ENCODE results near the gene FAM83F.

Gene FAM83F

DNA sequence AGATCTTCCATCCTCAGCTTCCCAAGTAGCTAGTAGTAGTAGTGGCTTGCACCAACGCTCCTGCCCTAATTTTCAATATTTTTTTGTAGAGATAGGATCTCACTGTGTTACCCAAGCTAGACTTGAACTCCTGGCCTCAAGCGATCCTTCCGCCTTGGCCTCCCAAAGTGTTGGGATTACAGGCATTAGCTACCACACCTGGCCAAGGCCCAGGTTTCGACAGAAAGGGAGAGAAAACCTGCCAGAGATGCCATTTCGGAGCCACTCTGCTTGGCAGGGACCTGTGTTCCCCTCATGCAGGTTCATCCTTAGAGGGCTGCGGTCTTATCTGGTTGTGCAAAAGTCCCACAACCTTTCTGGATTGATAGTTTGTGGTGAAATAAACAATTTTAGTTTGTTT is 41.4 kb downstream of the FAM83F start:
- no peak for DNase-seq (ENCODE audit: low read depth)

DNA sequence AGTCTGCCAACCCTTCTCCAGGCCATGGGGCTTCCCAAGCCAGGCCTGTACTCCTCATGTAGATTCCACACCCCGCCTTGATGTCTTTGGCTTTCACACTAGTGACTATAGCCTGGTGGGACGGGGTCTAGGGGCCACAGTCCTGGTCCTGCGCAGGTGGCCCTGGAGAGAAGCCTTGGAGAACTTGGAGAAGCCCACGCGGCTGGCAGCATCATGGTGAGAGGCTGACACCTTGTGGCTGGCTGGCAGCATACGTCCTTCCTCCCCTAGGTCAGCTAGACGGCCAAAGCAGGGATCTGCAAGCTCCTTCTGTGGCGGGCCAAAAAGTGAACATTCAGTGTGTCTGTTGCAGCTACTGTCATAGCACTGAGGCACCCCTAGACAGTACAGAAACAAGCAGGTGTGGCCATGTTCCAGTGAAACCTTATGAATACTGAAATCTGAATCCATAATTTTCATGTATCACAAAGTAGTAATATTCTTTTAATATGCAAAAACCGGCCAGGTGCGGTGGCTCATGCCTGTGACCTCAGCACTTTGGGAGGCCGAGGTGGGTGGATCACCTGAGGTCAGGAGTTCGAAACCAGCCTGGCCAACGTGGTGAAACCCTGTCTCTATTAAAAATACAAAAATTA is 42.0 kb downstream of the FAM83F start:
- peak; percentile 43 for DNase-seq (ENCODE audit: low read depth)

DNA sequence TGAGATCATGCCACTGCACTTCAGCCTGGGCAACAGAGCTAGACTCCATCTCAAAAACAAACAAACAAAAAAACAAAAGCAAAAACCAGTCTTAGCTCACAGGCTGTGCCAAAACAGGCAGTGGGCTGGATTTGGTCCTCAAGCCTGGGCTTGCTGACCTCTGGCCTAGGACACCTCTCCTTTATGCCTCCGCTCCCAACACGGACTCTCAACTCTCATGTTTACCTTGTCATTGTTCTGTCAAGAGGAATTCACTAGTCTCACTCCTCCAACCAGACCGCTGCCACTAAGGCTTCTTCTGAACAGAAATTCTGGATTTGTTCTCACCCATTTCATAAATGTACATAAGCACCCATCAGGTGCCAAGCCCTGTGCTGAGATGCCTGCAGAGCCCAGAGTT is 42.6 kb downstream of the FAM83F start:
- DNase-seq (ENCODE audit: low read depth) = no peak

DNA sequence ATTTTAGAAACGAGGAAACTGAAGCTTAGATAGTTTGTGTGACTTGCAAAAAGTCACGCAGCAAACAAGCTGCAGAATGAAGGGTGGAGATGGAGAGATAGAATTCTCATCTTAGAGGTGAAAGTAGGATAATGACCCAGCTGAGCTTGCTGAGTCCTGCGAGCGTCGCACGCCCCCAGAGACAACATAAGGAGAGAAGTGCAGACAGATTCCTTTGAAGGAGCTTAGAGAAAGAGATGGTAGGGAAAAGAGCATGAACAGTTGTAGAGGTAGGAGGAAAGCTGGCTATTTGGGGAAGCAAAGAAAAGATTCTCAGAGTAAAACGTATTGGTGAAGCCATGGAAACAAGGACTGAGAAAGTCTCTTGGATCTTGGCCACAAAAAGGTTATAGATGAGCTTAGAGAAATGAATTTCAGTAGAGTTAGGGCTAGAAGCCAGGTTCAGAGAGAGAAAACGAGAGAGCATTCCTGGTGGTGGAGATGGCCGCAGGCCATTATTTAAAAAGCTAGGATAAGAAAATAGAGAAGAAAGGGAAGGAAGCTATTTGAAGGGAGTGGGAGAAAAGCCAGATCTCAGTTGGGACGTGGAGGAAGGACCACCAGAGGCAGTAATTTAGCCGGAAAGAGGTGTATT is 44.8 kb downstream of the FAM83F start:
- no peak for DNase-seq (ENCODE audit: low read depth)

DNA sequence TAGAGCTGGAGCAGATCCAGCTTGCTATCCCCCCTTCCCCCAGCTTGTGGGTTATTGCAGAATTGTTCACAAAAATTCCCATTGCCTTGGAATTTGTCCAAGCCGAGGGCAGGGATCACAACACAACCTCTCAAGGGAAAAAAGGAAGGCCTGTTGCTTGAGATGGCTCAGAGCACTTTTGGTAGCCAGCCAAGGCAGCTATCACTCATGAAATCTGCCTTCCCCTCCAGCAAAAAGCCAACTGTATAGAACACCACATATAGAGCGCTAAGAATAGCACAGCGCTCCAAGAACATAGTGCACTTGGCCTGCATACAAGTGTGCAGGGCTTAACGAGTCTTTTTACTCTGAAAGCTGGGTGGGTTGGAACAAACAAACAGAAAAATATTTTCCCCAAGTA is 46.2 kb downstream of the FAM83F start:
- DNase-seq (ENCODE audit: low read depth) = no peak

DNA sequence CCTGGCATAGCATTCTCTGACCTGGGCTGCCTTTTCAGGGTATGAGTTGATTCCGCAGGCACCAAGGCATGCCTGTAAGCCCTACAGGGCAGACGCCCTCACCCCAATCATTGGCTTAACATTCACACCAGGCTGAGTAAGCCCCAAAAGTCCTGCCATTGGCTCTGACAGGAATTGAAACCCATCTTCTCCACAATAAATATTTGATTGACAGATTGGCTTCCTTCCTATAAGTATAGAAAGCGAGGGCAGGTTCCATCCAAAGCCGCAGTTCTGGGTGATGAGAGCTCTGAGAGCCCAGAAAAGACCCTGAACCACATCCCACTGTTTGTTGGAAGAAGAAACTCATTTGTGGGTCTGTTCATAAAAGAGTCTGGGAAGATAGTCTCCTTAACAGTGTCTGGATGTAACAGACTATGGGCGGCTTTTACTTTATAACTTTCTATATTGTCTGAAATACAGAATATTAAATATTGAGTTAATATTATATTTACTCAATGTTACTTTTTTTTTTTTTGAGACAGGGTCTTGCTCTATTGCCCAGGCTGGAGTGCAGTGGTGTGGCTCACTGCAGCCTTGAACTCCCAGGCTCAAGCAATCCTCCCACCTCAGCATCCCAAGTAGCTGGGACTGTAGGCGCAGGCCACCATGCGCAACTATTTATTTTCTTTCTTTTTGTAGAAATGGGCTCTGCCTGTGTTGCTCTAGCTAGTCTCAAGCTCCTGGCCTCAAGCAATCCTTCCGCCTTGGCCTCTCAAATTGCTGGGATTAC is 46.8 kb downstream of the FAM83F start:
- no peak for DNase-seq (ENCODE audit: low read depth)

DNA sequence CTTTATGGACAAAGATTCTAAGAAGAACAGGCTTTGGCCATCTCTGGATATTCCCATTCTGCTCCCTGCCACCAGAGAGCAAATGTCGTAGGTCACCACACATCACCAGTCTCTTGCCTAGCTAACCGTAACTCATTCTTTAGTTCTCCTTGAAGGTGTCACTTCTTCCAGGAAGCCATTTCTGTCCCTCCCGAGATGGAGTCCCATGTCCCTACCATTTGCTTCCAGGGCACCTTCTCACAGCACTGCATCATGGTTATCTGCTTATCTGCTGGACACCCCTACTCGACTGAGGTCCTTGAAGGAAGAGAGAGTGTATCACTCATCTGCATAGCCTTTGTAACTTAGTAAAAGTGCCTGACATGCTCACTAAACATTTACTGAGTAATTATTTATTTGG is 47.6 kb downstream of the FAM83F start:
- no peak for DNase-seq (ENCODE audit: low read depth)

DNA sequence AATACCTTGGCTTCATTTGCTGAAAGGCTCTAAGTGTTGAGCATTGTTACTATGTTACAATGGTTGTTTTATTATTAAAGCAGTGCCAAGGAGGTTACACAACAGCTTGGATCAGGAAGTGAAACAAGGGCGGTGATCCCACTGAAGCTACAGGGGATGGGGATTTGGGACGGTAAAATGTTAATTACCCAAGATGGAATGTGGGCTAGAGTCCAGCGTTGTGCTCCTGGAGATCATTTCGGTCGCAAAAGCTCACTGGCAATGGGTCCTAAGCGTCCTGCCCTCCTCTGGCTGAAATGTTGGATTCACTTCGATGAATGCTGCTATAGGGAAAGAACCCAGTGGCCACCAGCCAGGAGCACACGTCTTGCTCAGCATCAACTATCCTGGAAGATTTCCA is 48.3 kb downstream of the FAM83F start:
- DNase-seq (ENCODE audit: low read depth) = no peak

DNA sequence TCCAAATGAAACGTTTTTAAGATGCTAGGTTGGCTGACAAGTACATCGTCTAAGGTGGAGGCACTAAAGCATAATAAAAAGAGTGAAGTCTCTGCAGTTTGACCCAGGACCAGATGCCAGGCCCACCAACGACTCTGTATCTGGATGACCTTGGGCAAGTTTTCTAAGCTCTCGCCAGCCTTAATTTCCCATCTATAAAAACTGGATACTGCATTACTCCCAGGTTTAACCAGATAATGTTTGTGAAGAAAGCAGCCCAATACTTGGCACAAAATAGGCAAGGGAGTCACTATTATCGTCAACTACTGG is 49.0 kb downstream of the FAM83F start:
- DNase-seq (ENCODE audit: low read depth) = no peak

DNA sequence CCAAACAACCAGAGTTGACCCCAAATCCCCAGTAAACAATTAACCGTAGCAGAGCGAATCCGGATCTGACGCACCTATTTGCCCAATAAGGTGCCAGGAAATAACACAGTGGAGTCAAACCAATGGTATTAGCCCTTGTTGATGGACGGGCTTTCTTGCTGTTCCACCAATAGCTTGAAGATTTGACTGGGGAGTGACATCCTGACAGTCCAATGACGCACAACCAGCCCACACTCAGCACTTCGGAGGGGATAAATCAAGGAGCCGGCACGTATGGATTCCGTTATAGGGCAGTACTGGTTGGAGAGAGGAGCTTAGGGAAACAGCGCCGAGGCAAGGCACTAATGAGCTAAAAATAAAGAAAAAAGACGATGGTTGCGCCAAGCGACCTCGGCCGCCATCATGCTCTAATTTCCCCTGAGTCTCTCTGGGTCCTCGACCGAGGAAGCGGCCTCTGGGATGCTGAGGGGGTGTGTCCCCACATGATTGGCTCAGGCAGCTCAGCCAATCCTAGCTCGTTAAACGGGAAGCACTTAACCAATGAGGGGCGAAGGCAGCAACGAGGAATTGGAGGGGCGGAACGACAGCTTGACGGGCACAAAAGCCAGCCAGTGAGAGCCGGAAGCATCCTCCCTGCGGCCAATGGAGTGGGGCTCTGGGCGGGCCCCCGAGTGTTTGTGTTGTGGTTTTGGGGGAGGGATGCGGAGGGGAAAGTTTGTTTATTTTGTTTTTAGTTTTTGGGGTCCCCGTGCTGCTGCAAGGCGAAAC is 49.5 kb downstream of the FAM83F start:
- DNase-seq (ENCODE audit: low read depth) = peak; percentile 96

DNA sequence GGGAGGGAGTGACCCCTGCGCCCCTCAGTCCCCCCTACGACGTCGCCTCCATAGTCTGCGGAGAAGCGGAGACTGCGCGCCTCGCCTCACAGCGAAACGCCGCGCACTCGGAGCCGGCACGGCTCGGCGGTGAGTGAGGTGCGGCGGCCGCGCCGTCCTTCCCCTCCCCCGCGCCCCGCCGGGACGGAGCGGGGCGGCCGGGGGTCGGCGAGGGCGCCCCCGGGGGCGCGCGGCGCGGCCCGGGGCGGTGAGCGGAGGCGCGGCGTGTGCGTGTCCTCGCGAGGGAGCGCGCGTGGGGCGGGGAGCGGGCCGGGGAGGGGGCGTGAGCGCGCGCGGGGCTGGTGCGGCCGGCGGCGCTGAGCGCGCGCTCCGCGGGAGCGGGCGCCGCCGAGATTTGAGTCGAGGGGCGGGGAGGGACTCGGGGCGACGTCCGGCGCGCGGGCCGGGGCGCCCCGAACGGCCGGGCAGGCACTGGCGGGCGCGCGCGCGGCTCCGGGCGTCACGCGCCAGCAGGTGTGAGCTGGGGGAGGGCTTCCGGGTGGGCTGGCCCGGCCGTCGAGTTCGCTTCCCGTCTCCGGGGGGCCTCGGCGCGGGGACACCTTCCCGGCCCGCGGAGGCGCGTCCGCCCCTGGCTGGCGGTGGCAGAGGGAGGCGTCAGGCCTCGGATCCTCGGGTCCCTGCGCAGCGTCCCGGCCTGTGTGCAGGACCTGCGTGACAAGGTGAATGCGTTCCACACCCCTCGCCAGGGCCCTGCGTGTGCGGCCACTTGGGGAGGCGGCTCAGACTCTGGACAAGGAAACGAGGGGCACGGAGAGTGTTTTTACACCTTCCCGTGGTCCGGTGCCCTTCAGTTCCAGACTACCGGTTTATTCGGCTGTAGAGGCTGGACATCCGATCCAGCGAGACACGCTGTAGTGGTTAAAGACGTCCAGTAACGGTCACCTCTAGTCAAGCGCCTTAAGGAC is 50.4 kb downstream of the FAM83F start:
- DNase-seq (ENCODE audit: low read depth) = peak; percentile 76

DNA sequence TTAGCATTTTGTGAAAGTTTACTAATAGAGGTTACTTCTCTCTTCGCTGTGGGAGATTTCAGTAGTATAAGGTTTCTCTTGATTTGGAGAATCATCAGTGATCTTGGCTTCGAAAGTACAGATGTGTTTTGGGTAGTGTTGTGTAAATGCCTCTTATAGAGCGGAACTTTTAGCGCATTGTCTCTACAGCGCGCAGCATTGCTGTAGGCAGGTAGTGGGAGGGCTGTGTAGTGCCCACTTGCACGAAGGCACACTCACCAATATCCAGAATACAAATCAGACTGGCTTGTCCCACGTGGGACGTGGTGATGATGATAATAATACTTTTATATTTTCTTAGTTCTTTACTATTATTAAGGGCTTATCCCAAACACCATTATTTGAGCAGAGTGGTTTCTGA is 51.4 kb downstream of the FAM83F start:
- no peak for DNase-seq (ENCODE audit: low read depth)

DNA sequence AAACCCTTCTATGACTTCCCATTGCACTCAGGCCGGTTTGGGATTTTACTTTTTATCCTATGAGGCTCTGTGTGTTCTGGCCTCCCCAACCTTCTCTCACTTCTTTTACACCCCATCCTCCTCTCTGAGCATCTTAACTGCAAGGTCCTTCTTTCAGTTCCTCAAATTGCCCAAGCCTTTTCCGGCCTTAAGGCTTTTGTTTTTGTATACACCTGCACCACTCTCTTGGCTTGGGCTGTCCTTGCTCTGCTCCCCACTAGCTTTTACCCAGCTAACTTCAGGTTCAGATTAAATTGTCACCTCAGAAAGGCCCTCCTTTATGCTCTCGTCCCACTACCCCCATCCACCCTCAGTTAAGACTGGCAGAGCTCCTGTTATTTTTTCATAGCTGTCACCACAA is 55.5 kb downstream of the FAM83F start:
- DNase-seq (ENCODE audit: low read depth) = no peak

DNA sequence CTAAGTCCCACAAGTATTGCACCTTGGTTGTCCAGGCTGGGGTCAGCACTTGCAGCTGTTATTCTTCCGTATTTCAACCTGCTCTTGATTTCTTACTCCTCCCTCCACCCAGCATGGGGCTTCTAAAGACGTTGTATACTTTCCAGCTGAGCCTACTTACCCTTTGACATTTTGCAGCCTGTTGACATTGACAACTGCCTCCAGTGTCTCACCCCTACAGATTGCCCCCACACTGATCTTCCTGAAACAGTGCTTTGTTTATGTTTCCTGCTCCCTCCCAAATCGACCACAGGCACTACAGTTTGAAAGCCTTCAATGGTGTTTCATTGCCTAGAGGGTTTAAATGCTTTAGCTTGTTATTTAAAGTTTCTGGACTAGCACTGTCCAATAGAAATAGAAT is 56.6 kb downstream of the FAM83F start:
- no peak for DNase-seq (ENCODE audit: low read depth)

DNA sequence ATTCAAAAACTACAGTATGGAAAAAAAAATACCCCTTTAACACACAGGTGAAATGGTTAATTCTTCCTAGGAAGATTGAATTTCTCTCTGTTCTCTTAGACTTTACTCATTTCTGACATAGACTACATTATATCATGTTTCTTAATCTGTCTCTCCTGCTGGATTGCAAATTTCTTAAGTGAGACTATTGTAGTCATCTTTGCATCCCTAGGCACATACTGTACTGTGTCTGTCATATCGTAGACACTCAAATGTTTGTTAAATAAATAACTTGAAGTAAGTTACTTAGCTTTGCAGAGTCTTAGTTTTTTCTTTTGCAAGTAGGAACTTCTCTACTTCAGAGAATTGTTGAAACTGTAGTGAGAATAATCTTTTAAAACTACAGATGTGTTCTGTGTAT is 58.7 kb downstream of the FAM83F start:
- DNase-seq (ENCODE audit: low read depth) = no peak

DNA sequence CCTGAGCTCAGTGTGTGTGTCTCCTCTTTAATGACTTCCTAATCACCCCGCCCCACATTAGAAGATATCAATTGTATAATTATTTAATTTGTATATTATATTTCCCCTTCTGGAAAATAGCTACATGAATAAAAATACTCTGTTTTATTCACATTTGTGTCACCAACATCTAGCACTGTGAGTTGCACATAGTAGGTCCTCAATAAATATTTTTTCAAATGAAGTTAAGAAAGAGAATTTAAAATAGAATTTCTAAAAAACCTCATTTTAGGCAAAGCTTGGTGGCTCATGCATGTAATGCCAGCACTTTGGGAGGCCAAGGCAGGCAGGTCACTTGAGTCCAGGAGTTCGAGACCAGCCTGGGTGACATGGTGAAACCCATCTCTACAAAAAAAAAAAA is 59.7 kb downstream of the FAM83F start:
- DNase-seq (ENCODE audit: low read depth) = no peak

DNA sequence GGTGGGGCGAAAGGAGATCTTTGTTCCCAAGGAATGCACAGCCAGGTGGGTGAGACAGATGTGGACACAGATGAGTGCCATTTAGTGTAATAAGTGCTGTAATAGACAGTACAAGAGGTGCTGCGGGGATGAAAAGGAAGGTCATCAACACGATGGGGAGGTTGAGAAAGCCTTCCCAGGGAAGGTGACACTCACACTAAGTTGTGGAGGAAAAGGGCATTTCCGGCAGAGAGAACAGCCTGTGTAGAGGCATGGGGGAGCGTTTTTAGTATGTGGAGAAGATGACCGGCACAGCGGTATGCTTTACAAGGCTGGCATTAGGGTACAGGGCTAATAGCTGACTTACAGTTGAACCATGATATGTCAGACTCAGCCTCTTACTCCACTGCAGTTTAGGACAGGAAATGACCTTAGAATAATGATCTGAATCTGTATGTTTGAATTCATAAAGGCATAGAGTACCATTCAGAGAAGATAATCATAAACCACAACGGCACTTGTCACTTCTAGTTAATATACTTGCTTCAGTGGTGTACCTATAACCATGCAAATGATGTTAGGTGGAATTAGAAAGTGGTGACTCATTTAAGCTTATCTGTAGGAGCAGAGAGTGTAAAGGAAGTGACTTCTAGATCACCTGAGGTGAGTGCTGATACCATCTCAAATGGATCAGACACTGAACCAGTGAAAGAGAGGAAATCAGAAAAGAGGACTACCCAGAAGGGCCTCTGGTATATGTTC is 60.6 kb downstream of the FAM83F start:
- no peak for DNase-seq (ENCODE audit: low read depth)

DNA sequence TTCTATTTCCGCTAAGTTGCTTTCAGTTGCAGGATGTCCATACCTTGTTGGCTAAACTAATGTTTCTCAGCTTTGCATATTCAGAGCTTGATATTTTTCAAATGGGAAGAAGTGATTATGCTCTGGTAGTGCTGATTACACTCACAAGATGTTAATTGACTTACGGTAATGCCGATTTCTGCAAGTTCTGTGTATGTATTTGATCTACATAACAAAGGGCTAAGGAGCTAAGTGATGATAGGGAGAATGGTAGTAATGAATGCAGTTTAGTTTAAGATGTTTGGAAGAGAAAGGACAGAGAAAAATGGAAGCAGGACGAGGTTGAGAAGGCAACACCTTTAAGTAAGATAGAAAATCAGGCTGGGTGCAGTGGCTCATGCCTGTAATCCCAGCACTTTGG is 61.4 kb downstream of the FAM83F start:
- DNase-seq (ENCODE audit: low read depth) = no peak

DNA sequence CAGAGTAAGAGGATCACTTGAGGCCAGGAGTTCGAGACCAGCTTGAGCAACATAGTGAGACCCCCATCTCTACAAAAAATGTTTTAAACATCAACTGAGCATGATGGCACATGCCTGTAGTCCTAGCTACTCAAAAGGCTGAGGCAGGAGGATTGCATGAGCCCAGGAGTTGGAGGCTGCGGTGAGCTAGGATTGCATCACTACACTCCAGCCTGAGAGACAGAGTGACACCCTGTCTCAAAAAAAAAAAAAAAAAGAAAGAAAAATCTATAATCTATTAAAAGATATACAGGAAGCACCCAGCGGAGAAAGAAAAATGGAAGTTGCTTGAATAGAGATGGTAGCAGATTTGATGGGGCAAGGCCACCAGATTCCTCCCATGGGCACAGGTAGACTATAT is 61.8 kb downstream of the FAM83F start:
- DNase-seq (ENCODE audit: low read depth) = no peak

DNA sequence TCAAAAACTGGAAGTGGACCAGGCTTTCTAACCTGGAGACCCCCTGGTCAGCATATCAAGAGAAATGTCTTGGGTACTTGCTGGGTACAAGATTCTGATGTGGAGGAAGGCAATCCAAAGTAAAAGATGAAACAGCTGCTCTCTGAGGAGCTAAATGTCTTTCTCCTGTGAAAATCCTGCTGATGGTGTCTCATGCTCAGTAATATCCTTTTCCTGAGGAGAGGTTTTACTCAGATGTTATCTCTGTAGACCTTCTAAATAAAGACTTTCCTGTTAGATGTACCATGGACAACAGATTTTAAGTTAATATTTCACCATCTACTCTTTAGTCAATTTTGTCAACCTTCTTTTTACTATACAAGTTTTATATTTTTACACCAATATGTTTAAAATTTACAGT is 62.9 kb downstream of the FAM83F start:
- DNase-seq (ENCODE audit: low read depth) = no peak

DNA sequence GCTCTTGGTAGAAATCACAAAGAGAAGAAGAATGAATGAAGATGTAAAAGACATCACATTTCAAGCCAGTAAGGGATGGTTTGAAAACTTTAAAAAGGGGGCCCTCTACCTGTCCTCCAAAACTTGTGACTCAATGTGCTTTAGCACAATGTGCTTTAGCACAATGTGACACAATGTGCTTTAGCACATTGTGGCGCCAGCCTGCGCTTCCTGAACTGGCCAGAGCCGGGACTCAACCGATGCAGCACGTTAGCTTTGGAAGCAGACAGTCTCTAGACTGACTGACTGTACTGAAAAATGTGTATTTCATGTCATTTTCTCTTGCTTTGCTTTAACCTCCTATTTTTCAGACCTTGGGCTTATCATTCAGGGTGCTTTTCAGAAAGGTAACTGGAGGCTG is 63.5 kb downstream of the FAM83F start:
- DNase-seq (ENCODE audit: low read depth) = peak; percentile 49
